K562 (cell line): ENCODE data around the gene ERVH48-1. TPM values are rescaled to one million over a fixed set of nuclear protein-coding genes. Genes with fewer than 3 reads are reported as not detected.

ENCODE experiments used
- ADNP ChIP-seq: fragments of 200-800 bp; sonication (Bioruptor generic); IDR thresholded peaks from 2 replicates; pipeline ENCODE4 v1.6.1; 2016; ENCODE audit warnings: missing genetic modification characterization, missing compliant biosample characterization
- BRCA1 ChIP-seq, 2 experiments: fragments of 450-650 bp in 1 of 2; sonication (generic) in 1 of 2; formaldehyde crosslinking in 1 of 2; IDR thresholded peaks; 2 replicates each; pipeline versions ENCODE4 v1.5.0 to v1.6.1; 2017 to 2020; ENCODE audit warnings: mild to moderate bottlenecking in 1 of 2, missing genetic modification reagents in 1 of 2
- CBX2 ChIP-seq: fragments of 200-600 bp; sonication (generic); IDR thresholded peaks from one replicate; pipeline ENCODE4 v1.6.1; 2012; ENCODE audit warnings: mild to moderate bottlenecking, low read length, inconsistent platforms; ENCODE audit not compliant: insufficient read depth, poor library complexity, severe bottlenecking
- CBX3 ChIP-seq, 2 experiments: IDR thresholded peaks; 1 replicate in 1 of 2; 2 replicates in 1 of 2; pipeline ENCODE4 v1.6.1; 2012; ENCODE audit warnings: inconsistent platforms in 2 of 2, low read length in 2 of 2, borderline replicate concordance in 1 of 2, control low read depth in 1 of 2
- E2F6 ChIP-seq, 2 experiments: IDR thresholded peaks; 2 replicates each; pipeline ENCODE4 v1.6.1; 2011; ENCODE audit warnings: borderline replicate concordance in 1 of 2, control low read depth in 1 of 2, low read depth in 1 of 2, low read length in 1 of 2, mild to moderate bottlenecking in 1 of 2, mixed read lengths in 1 of 2, moderate library complexity in 1 of 2; ENCODE audit not compliant: insufficient read depth in 1 of 2, insufficient read length in 1 of 2, poor library complexity in 1 of 2, severe bottlenecking in 1 of 2; ENCODE audit errors: extremely low read depth in 1 of 2
- FOXK2 ChIP-seq, 2 experiments: fragments of 450-650 bp; IDR thresholded peaks in 1 of 2; conservative IDR thresholded peaks in 1 of 2; 2 replicates each; pipeline ENCODE4 v1.6.1; 2016; ENCODE audit warnings: low read depth in 2 of 2, mild to moderate bottlenecking in 1 of 2
- HDAC8 ChIP-seq: fragments of 450-650 bp; IDR thresholded peaks from 2 replicates; pipeline ENCODE4 v1.6.1; 2016; ENCODE audit warnings: mild to moderate bottlenecking, missing genetic modification characterization, moderate library complexity, missing compliant biosample characterization
- ID3 ChIP-seq, 2 experiments: fragments of 250-450 bp in 1 of 2; fragments of 450-650 bp in 1 of 2; sonication (Bioruptor Pico) in 1 of 2; IDR thresholded peaks; 2 replicates each; pipeline versions ENCODE4 v1.6.1 to v1.8.0; 2016 to 2021; ENCODE audit warnings: mild to moderate bottlenecking in 2 of 2, moderate library complexity in 2 of 2, missing compliant biosample characterization in 1 of 2, missing genetic modification characterization in 1 of 2
- JUN ChIP-seq, 2 experiments: sonication (generic) in 1 of 2; formaldehyde crosslinking in 1 of 2; IDR thresholded peaks; 2 replicates each; pipeline versions ENCODE4 v1.6.1 to v1.8.0; 2012 to 2022; ENCODE audit warnings: borderline replicate concordance in 2 of 2, mild to moderate bottlenecking in 2 of 2, improper control_type of control experiment in 1 of 2, low read depth in 1 of 2, low read length in 1 of 2, missing genetic modification reagents in 1 of 2
- KHSRP ChIP-seq: fragments of 450-650 bp; IDR thresholded peaks from 2 replicates; pipeline ENCODE4 v1.6.1; 2017
- NEUROD1 ChIP-seq: fragments of 150-350 bp; IDR thresholded peaks from 2 replicates; pipeline ENCODE4 v1.6.1; 2014; ENCODE audit warnings: borderline replicate concordance, low read length, low read depth; ENCODE audit not compliant: partially characterized antibody
- NONO ChIP-seq, 2 experiments: fragments of 200-400 bp in 1 of 2; fragments of 450-650 bp in 1 of 2; formaldehyde crosslinking in 1 of 2; IDR thresholded peaks; 2 replicates each; pipeline ENCODE4 v1.6.1; 2017; ENCODE audit warnings: low read depth in 2 of 2, mild to moderate bottlenecking in 2 of 2, moderate library complexity in 2 of 2, low read length in 1 of 2
- NR1H2 ChIP-seq: sonication (generic); formaldehyde crosslinking; IDR thresholded peaks from 2 replicates; pipeline ENCODE4 v1.4.0; 2020; ENCODE audit warnings: mild to moderate bottlenecking, missing genetic modification reagents
- PHTF2 ChIP-seq: fragments of 250-450 bp; sonication (Bioruptor Pico); IDR thresholded peaks from 2 replicates; pipeline ENCODE4 v1.5.0; 2021; ENCODE audit warnings: mild to moderate bottlenecking
- PKNOX1 ChIP-seq: fragments of 450-650 bp; IDR thresholded peaks from 2 replicates; pipeline ENCODE4 v1.6.1; 2016
- PTBP1 ChIP-seq: fragments of 200-400 bp; formaldehyde crosslinking; IDR thresholded peaks from 2 replicates; pipeline ENCODE4 v1.6.1; 2017; ENCODE audit warnings: low read depth, low read length
- PURB ChIP-seq: sonication (generic); formaldehyde crosslinking; IDR thresholded peaks from 2 replicates; pipeline ENCODE4 v1.9.0; 2021; ENCODE audit warnings: low read depth, mild to moderate bottlenecking, missing genetic modification reagents
- PYGO2 ChIP-seq: fragments of 450-650 bp; IDR thresholded peaks from 2 replicates; pipeline ENCODE4 v1.6.1; 2016; ENCODE audit warnings: mild to moderate bottlenecking, missing genetic modification characterization, moderate library complexity, missing compliant biosample characterization
- SMARCC2 ChIP-seq: fragments of 450-650 bp; IDR thresholded peaks from 2 replicates; pipeline ENCODE4 v1.6.1; 2017; ENCODE audit warnings: antibody characterized with exemption, moderate library complexity, mild to moderate bottlenecking, low read depth
- SRSF9 ChIP-seq: fragments of 200-400 bp; formaldehyde crosslinking; IDR thresholded peaks from 2 replicates; pipeline ENCODE4 v1.6.1; 2017; ENCODE audit warnings: low read depth, low read length, borderline replicate concordance
- ZNF174 ChIP-seq: fragments of 250-450 bp; sonication (Bioruptor Pico); IDR thresholded peaks from 2 replicates; pipeline ENCODE4 v1.4.0; 2020; ENCODE audit warnings: mild to moderate bottlenecking
- ZNF41 ChIP-seq: fragments of 250-450 bp; sonication (Bioruptor Pico); conservative IDR thresholded peaks from 2 replicates; pipeline ENCODE4 v1.4.0; 2020; ENCODE audit warnings: mild to moderate bottlenecking
- ZNF695 ChIP-seq: fragments of 450-650 bp; formaldehyde crosslinking; IDR thresholded peaks from 2 replicates; pipeline ENCODE4 v1.4.0; 2020; ENCODE audit warnings: mild to moderate bottlenecking, moderate library complexity
- ZNF696 ChIP-seq: fragments of 250-450 bp; sonication (Bioruptor Pico); conservative IDR thresholded peaks from 2 replicates; pipeline ENCODE4 v1.4.0; 2020; ENCODE audit warnings: mild to moderate bottlenecking, moderate library complexity
- ZSCAN32 ChIP-seq: fragments of 450-650 bp; formaldehyde crosslinking; IDR thresholded peaks from 2 replicates; pipeline ENCODE4 v1.4.0; 2020; ENCODE audit warnings: mild to moderate bottlenecking, moderate library complexity
- polyA plus RNA-seq, 8 experiments: library from polyadenylated mRNA; depleted of rRNA in 4 of 8; stranded (reverse) in 5 of 8; unstranded in 3 of 8; fragments of >200 nt; fragmentation: Nextera tagmentation in 2 of 8; fragmentation: Illumina TruSeq in 1 of 8; extraction: Ambion mirVana in 2 of 8; extraction: Trizol in 1 of 8; gene quantifications; 2 replicates each; pipeline versions ENCODE4 v1.2.1 to v1.2.3, GENCODE V29; 2011 to 2014; ENCODE audit warnings: inconsistent platforms in 1 of 8, missing spikeins in 1 of 8
- total RNA-seq, 7 experiments: library from RNA; depleted of rRNA in 6 of 7; stranded (reverse); fragments of >200 nt in 6 of 7; fragmentation: Illumina TruSeq in 2 of 7; extraction: Trizol in 2 of 7; gene quantifications; 2 replicates each; pipeline versions ENCODE4 v1.2.1 to v1.2.3, GENCODE V29; 2011 to 2021; ENCODE audit warnings: low replicate concordance in 1 of 7

The ERVH48-1 gene
- total and polyA plus RNA-seq, 9 of the 15 experiments (the other 6 are each of a cell fraction or from before 2014, with no cell fraction given): 0.08 to 0.49 (median 0.16) TPM; not detected in 3

GRCh38 chr21:42969193-42969600, 43.8 kb upstream of the ERVH48-1 start (continued):
- TF ChIP-seq PKNOX1 (no peak), ZNF41 (peak; percentile 70; the same call in 1 of the 2 replicates), JUN (IDR thresholded peaks at IDR 0.05; ENCODE audit: borderline replicate concordance, low read depth, low read length) (no peak), JUN (CRISPR knock-in tag; IDR thresholded peaks at IDR 0.05; ENCODE audit: borderline replicate concordance) (no peak), PHTF2 (CRISPR knock-in tag) (no peak), NR1H2 (CRISPR knock-in tag) (no peak), FOXK2 (conservative IDR thresholded peaks at IDR 0.05 in 1 of 2, IDR thresholded peaks at IDR 0.05 in 1 of 2; ENCODE audit: low read depth in 2 of 2) (no peak), ZNF696 (no peak), SRSF9 (no peak), PTBP1 (no peak), NONO (IDR thresholded peaks at IDR 0.05; ENCODE audit: low read depth in 2 of 2, low read length in 1 of 2) (no peak), HDAC8 (tag) (0 out of 2 replicates have a peak, but pooled peaks have one; percentile 64), PYGO2 (tag) (no peak), ID3 (CRISPR knock-in tag; IDR thresholded peaks at IDR 0.05) (no peak), ID3 (tag; IDR thresholded peaks at IDR 0.05) (peak; percentile 94), ZNF174 (CRISPR knock-in tag) (no peak), SMARCC2 (no peak), ZNF695 (CRISPR knock-in tag) (no peak), ZSCAN32 (CRISPR knock-in tag) (no peak), CBX3 (IDR thresholded peaks at IDR 0.05; ENCODE audit: borderline replicate concordance in 1 of 2, low read length in 2 of 2) (no peak), PURB (CRISPR knock-in tag) (no peak), E2F6 (IDR thresholded peaks at IDR 0.05; ENCODE audit: borderline replicate concordance in 1 of 2, extremely low read depth in 1 of 2, insufficient read depth in 1 of 2, insufficient read length in 1 of 2, low read depth in 1 of 2, low read length in 1 of 2, poor library complexity in 1 of 2, severe bottlenecking in 1 of 2) (no peak), BRCA1 (IDR thresholded peaks at IDR 0.05) (no peak), BRCA1 (CRISPR knock-in tag; IDR thresholded peaks at IDR 0.05) (no peak), ADNP (no peak), KHSRP (no peak), NEUROD1 (no peak), CBX2 (no peak)
